Naive B cell (primary cell): ENCODE results near the gene CBLB. TPM values are rescaled to one million over a fixed set of nuclear protein-coding genes. Genes with fewer than 3 reads are reported as not detected.

ENCODE experiments used
- ATAC-seq, 2 donors: fragments of 150-1000 bp; cut with Tn5 transposase; 2 replicates each; pipeline ENCODE4 v1.10.0; 2021; ENCODE audit warnings: low read depth in 2 of 2, mild to moderate bottlenecking in 2 of 2, moderate library complexity in 2 of 2
- DNase-seq: peaks from one replicate; pipeline ENCODE4 v3.0.0; 2022
- H3K27ac Mint-ChIP-seq, 6 donors: one replicate each; pipeline ENCODE4 v1.8.0; 2020 to 2022; ENCODE audit warnings: mild to moderate bottlenecking in 6 of 6, mixed read lengths in 6 of 6, moderate library complexity in 5 of 6, inconsistent platforms in 2 of 6
- H3K27me3 Mint-ChIP-seq, 3 donors: one replicate each; pipeline ENCODE4 v1.8.0; 2021 to 2022; ENCODE audit warnings: mixed read lengths in 3 of 3, mild to moderate bottlenecking in 1 of 3
- H3K36me3 Mint-ChIP-seq, 2 donors: one replicate each; pipeline ENCODE4 v1.8.0; 2020 to 2022; ENCODE audit warnings: mixed read lengths in 2 of 2, inconsistent platforms in 1 of 2, mild to moderate bottlenecking in 1 of 2
- H3K4me1 Mint-ChIP-seq, 3 donors: one replicate each; pipeline ENCODE4 v1.8.0; 2020 to 2022; ENCODE audit warnings: mixed read lengths in 3 of 3, inconsistent platforms in 1 of 3, mild to moderate bottlenecking in 1 of 3, moderate library complexity in 1 of 3
- H3K4me3 Mint-ChIP-seq, 8 donors: one replicate each; pipeline ENCODE4 v1.8.0; 2020 to 2022; ENCODE audit warnings: mild to moderate bottlenecking in 8 of 8, mixed read lengths in 8 of 8, moderate library complexity in 8 of 8, inconsistent platforms in 2 of 8
- H3K9me3 Mint-ChIP-seq, 7 donors: one replicate each; pipeline ENCODE4 v1.8.0; 2020 to 2022; ENCODE audit warnings: mixed read lengths in 7 of 7, mild to moderate bottlenecking in 5 of 7, inconsistent platforms in 2 of 7, moderate library complexity in 1 of 7
- polyA plus RNA-seq, 6 donors: library from polyadenylated mRNA; unstranded; fragments of 300-500 nt; fragmentation: Illumina TruSeq; gene quantifications; one replicate each; pipeline ENCODE4 v1.2.3, GENCODE V29; 2021; ENCODE audit warnings: low read depth in 6 of 6

CBLB gene
- polyA plus RNA-seq, 6 donors from 2014 or later = 20.0 to 33.3 (median 26.7) TPM

DNA sequence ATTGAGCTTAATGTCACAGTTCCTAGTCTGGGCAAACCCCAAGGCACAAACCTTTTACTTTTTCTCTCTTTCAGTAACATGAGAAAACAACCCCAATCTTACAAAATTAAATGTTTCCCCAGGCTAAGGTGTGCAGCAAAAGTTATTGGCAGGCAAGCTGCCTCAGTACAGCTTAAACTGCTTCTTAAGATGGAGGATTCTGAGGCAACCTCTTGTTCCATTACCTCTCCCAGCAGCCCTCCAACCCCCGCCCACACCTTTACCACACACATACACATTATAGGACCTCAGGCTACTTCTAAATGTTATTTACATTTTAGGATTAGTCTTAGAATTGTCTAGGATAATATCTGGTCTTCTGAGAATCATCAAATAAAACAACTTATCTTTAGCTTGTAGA lies 22.3 kb upstream of the CBLB start:
- peak overlapping the region in 1 of 6 donors; percentile 10 for H3K27ac Mint-ChIP-seq
- peaks cover 0 to 9% (median 0%) of the 10 kb centered on the region in 3 donors for H3K4me1 Mint-ChIP-seq
- ATAC-seq (no peak), DNase-seq (no peak)
- no peaks in the 10 kb centered on the region for H3K36me3 Mint-ChIP-seq
- H3K4me3 Mint-ChIP-seq = no peak overlapping the region
- H3K9me3 Mint-ChIP-seq = no peaks in the 10 kb centered on the region
- H3K27me3 Mint-ChIP-seq = peaks cover 0 to 7% (median 4%) of the 10 kb centered on the region in 3 donors

GRCh38 chr3:105888621-105889579 lies 20.1 kb upstream of the CBLB start:
- Mint-ChIP-seq H3K36me3 (no peaks in the 10 kb centered on the region), H3K27ac (no peak overlapping the region), H3K9me3 (no peaks in the 10 kb centered on the region), H3K4me3 (no peak overlapping the region), H3K4me1 (peaks cover 0 to 9% (median 1%) of the 10 kb centered on the region in 3 donors), H3K27me3 (peaks cover 0 to 7% (median 4%) of the 10 kb centered on the region in 3 donors)
- no peak for ATAC-seq
- DNase-seq = no peak

GRCh38 chr3:105885256-105885655 lies 16.4 kb upstream of the CBLB start:
- peaks cover 0 to 7% (median 4%) of the 10 kb centered on the region in 3 donors for H3K27me3 Mint-ChIP-seq
- ATAC-seq = no peak
- no peaks in the 10 kb centered on the region for H3K36me3 Mint-ChIP-seq
- DNase-seq = no peak
- H3K9me3 Mint-ChIP-seq = peaks cover 0 to under 1% (median 0%) of the 10 kb centered on the region in 7 donors
- H3K27ac Mint-ChIP-seq = no peak overlapping the region
- H3K4me1 Mint-ChIP-seq = peaks cover 0 to 11% (median 5%) of the 10 kb centered on the region in 3 donors
- H3K4me3 Mint-ChIP-seq = no peak overlapping the region

GRCh38 chr3:105883798-105884377 lies 15.1 kb upstream of the CBLB start:
- peak overlapping the region in 2 of 8 donors; percentile 14 to 73 for H3K4me3 Mint-ChIP-seq
- no peak for DNase-seq
- ATAC-seq = no peak

GRCh38 chr3:105880681-105881290 lies 12.0 kb upstream of the CBLB start:
- Mint-ChIP-seq H3K27ac (no peak overlapping the region), H3K9me3 (peaks cover 0 to 2% (median 0%) of the 10 kb centered on the region in 7 donors), H3K36me3 (no peaks in the 10 kb centered on the region), H3K4me3 (no peak overlapping the region), H3K27me3 (no peaks in the 10 kb centered on the region), H3K4me1 (peaks cover 16 to 26% (median 19%) of the 10 kb centered on the region in 3 donors)
- DNase-seq (no peak), ATAC-seq (no peak)

More at GRCh38 chr3:105883798-105884377, 15.1 kb upstream of the CBLB start:
- Mint-ChIP-seq H3K36me3 (no peaks in the 10 kb centered on the region), H3K27me3 (peaks cover 0 to 7% (median 4%) of the 10 kb centered on the region in 3 donors), H3K4me1 (peaks cover 0 to 11% (median 5%) of the 10 kb centered on the region in 3 donors), H3K9me3 (peaks cover 0 to 2% (median 0%) of the 10 kb centered on the region in 7 donors), H3K27ac (peak overlapping the region in 1 of 6 donors; percentile 63)

- peaks cover 17 to 18% (median 17%) of the 10 kb centered on the region in 3 donors for H3K4me1 Mint-ChIP-seq
- H3K9me3 Mint-ChIP-seq = peaks cover 0 to 2% (median 0%) of the 10 kb centered on the region in 7 donors
- no peaks in the 10 kb centered on the region for H3K27me3 Mint-ChIP-seq
- no peaks in the 10 kb centered on the region for H3K36me3 Mint-ChIP-seq
- H3K27ac Mint-ChIP-seq = no peak overlapping the region
- H3K4me3 Mint-ChIP-seq = peak overlapping the region in 1 of 8 donors; percentile 30
- ATAC-seq (no peak), DNase-seq (no peak)
These were observed 9.2 kb upstream of the CBLB start for GRCh38 chr3:105878061-105878460.

DNA sequence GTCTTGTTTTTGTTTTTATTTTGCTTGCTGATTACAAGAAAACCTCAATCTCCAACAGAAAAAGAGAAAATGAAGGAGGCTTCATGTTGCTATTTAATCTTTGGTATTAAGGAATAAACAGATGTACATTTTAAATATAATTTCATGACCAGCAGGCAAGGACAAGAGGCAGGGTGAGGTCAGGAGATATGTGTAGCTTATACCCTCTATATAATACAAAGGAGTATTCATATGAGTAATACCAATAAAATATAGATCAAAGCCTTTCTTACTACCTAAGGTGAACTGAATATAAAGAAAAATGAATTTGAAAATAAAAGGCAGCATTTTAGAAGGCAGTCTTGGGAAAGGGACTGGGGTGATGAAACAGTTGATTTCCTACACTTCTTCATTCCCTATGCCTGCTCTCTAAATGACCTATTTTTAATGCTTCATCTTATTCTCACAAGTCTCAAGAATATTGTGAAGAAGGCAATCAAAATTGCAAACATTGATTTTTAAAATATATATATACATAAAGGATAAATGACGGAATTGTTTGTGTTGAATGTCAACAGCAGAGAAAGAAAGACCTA lies 8.6 kb upstream of the CBLB start:
- ATAC-seq = peak in 1 of 2 donors; percentile 18
- no peaks in the 10 kb centered on the region for H3K36me3 Mint-ChIP-seq
- no peak for DNase-seq
- peak overlapping the region in 2 of 6 donors; percentile 32 to 51 for H3K27ac Mint-ChIP-seq
- peak overlapping the region; percentile 22 to 72 (median 47) for H3K4me3 Mint-ChIP-seq
- peaks cover 15 to 18% (median 17%) of the 10 kb centered on the region in 3 donors for H3K4me1 Mint-ChIP-seq
- H3K9me3 Mint-ChIP-seq = peaks cover 0 to 2% (median 0%) of the 10 kb centered on the region in 7 donors
- no peaks in the 10 kb centered on the region for H3K27me3 Mint-ChIP-seq

DNA sequence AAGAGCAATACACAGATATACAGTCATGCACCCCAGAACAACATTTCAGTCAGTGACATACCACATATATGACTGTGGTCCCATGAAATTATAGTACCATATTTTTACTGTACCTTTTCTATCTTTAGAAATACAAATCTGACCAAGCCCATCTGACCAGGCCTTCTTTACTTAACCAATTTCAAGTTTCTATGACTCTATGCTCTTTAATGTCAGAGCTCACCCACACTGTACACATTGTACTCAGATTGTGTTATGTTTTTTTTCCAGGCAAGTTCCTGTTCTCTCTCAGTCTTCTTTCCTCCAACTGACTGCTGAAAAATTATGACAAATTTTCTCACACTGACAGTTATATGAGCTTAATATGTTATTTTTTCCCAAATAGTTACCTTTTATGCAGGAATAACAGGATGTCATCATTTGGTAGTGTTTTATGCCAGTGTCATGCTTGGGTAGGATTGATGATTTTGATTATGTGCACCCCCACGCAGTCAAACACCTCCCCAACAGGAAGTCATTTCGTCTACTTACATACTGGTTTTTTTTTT lies 8.0 kb upstream of the CBLB start:
- H3K27ac Mint-ChIP-seq = peak overlapping the region in 3 of 6 donors; percentile 26 to 51 (median 32)
- no peak for DNase-seq
- H3K9me3 Mint-ChIP-seq = peaks cover 0 to 2% (median 0%) of the 10 kb centered on the region in 7 donors
- H3K27me3 Mint-ChIP-seq = no peaks in the 10 kb centered on the region
- peak; percentile 67 to 68 for ATAC-seq
- peaks cover 15 to 18% (median 17%) of the 10 kb centered on the region in 3 donors for H3K4me1 Mint-ChIP-seq
- peak overlapping the region in 7 of 8 donors; percentile 22 to 72 (median 51) for H3K4me3 Mint-ChIP-seq
- no peaks in the 10 kb centered on the region for H3K36me3 Mint-ChIP-seq

DNA sequence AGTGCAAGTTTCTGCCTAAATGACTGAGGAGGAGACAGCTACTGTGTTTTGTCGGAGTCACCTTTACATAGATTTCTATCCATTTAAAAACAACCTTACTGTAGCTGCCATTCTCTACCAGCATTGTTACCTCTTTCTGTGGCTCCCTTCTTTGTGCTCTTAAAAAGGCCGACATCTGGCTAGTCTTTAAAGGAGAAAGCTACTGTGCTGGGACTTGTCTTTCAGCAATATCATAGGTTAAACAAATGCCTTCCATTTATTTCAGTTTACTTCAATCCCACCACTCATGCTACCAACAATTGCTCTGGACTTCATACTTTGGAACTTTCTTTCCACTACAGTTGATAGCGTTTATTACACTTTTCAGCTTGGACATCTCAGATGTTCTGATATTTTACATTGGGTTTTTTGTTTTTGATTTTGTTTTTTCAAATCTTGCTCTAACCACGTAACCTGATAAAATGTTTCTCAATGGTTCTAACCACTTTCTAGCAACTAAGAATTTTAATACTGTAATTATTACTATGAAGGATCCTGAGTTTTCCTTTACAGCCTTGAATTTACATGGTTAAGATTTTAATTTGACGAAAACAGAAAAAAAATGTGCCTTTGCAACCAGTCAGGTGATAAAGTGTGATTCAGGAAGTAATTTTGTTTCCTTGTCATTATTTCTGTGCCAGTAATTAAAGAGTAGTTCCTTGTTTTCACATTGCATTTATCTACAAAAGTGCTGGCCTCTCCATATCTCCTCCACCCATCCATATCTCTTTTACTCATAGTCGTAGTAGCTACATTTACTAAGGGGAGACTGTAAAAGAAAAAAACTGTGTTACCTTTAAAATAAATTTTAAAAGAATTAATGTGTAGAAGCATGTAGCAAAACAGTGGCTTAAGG lies 1.3 kb upstream of the CBLB start:
- Mint-ChIP-seq H3K9me3 (no peaks in the 10 kb centered on the region), H3K27me3 (no peaks in the 10 kb centered on the region), H3K36me3 (no peaks in the 10 kb centered on the region), H3K27ac (peak overlapping the region; percentile 10 to 97 (median 64)), H3K4me3 (peak overlapping the region; percentile 48 to 100 (median 98)), H3K4me1 (peaks cover 27 to 38% (median 36%) of the 10 kb centered on the region in 3 donors)
- DNase-seq (no peak), ATAC-seq (no peak)

GRCh38 chr3:105869531-105869833 lies 670 bp upstream of the CBLB start:
- H3K36me3 Mint-ChIP-seq = peaks cover 0 to 5% of the 10 kb centered on the region in 2 donors
- H3K9me3 Mint-ChIP-seq = no peaks in the 10 kb centered on the region
- peak overlapping the region; percentile 89 to 100 (median 99) for H3K4me3 Mint-ChIP-seq
- no peak for ATAC-seq
- no peaks in the 10 kb centered on the region for H3K27me3 Mint-ChIP-seq
- no peak for DNase-seq
- H3K27ac Mint-ChIP-seq = peak overlapping the region; percentile 91 to 99 (median 98)
- H3K4me1 Mint-ChIP-seq = peaks cover 27 to 38% (median 36%) of the 10 kb centered on the region in 3 donors

DNA sequence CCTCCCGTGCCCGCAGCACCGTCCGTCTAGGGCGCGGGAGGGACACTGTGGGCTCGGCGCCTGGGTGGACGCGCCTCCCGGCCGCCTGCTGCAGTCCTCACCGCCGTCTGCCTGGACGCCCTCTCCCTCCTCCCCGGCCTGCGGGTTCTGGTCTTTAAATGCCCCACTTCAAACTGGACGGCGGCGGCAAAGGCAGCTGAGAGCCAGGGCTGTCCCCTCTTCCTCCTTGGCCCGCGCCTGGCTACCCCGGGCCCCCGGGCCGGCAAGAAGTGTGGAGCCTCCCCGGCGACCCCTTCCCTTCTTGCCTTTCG lies 426 bp downstream of the CBLB start:
- peak overlapping the region in 5 of 6 donors; percentile 91 to 99 (median 97) for H3K27ac Mint-ChIP-seq
- H3K4me1 Mint-ChIP-seq = peaks cover 27 to 38% (median 36%) of the 10 kb centered on the region in 3 donors
- no peak for DNase-seq
- no peaks in the 10 kb centered on the region for H3K27me3 Mint-ChIP-seq
- no peaks in the 10 kb centered on the region for H3K9me3 Mint-ChIP-seq
- H3K36me3 Mint-ChIP-seq = peaks cover 0 to 6% of the 10 kb centered on the region in 2 donors
- H3K4me3 Mint-ChIP-seq = peak overlapping the region; percentile 89 to 100 (median 99)
- peak in 1 of 2 donors; percentile 8 for ATAC-seq
